ENCODE data around the gene LRRC31. TPM values are rescaled to one million over a fixed set of nuclear protein-coding genes. Genes with fewer than 3 reads are reported as not detected.

LRRC31 gene
- total and polyA plus RNA-seq, 2 experiments from 2014 or later, result not detected

DNA sequence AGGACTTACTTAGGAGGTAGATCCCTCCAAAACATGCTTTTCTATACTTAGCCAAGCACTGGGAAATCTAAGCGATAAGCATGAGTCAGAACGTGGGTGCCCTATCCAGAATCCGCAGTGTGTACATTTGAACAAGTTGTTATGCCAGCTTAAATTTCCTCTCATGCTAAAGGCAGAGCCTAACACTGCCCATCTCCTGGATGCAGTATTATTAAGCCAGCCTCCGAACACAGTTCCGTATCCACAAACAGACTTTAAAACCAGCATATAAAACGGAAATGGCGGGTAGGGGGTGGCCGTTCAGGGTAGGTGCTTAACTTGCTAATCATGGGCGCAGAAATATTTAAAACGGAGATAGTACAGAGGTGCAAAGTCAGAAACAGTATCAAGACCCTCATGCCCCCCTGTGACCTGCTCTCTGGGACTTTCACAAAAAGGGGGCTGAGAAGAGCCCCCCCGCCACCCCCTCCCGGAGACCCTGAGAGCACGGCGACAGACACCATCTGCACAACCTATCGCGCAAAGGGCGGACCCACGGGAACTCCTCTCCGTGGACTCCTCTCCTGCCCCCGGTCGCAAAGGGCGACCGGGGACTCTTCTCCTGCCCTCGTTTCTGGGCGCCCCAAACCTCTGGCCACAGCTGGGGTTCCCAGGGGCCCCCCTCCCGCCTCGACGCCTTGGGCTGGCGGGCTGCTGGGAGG lies 58.0 kb downstream of the LRRC31 start:
- Histone ChIP-seq H3K4me2 (peak overlapping the region; percentile 96), H3K27me3 (ENCODE audit: insufficient read depth) (peaks cover 12% of the 10 kb centered on the region; the same call in 1 of the 2 replicates), H3K36me3 (ENCODE audit: insufficient read depth) (no peaks in the 10 kb centered on the region), H3K27ac (ENCODE audit: low read depth) (no peak overlapping the region), H3K79me2 (replicated peaks; ENCODE audit: insufficient read depth) (no peaks in the 10 kb centered on the region), H2AFZ (peak overlapping the region; percentile 98), H3F3A (replicated peaks; ENCODE audit: low read depth) (no peaks in the 10 kb centered on the region), H3K4me3 (peak overlapping the region; percentile 81), H4K20me1 (replicated peaks; ENCODE audit: insufficient read depth) (no peaks in the 10 kb centered on the region), H3K9me2 (ENCODE audit: insufficient read depth) (no peaks in the 10 kb centered on the region), H3K4me1 (ENCODE audit: insufficient read depth) (peaks cover 20% of the 10 kb centered on the region)
- Mint-ChIP-seq H3K4me3 (peak overlapping the region; percentile 78), H3K27me3 (ENCODE audit: insufficient read depth, low read depth, poor library complexity) (peaks cover 18% of the 10 kb centered on the region), H3K27ac (no peak overlapping the region), H3K36me3 (ENCODE audit: low read depth) (no peaks in the 10 kb centered on the region), H3K9me3 (peaks cover 13% of the 10 kb centered on the region; the same call in 2 of the 3 replicates), H3K4me1 (peaks cover 25% of the 10 kb centered on the region)
- ATAC-seq (no peak; the same call in 2 of the 3 replicates), DNase-seq (ENCODE audit: low spot score) (peak; percentile 6)
- TF ChIP-seq, protein P1, sequence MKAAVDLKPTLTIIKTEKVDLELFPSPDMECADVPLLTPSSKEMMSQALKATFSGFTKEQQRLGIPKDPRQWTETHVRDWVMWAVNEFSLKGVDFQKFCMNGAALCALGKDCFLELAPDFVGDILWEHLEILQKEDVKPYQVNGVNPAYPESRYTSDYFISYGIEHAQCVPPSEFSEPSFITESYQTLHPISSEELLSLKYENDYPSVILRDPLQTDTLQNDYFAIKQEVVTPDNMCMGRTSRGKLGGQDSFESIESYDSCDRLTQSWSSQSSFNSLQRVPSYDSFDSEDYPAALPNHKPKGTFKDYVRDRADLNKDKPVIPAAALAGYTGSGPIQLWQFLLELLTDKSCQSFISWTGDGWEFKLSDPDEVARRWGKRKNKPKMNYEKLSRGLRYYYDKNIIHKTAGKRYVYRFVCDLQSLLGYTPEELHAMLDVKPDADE (IDR thresholded peaks at IDR 0.05), result no peak
- TF ChIP-seq, protein P2, sequence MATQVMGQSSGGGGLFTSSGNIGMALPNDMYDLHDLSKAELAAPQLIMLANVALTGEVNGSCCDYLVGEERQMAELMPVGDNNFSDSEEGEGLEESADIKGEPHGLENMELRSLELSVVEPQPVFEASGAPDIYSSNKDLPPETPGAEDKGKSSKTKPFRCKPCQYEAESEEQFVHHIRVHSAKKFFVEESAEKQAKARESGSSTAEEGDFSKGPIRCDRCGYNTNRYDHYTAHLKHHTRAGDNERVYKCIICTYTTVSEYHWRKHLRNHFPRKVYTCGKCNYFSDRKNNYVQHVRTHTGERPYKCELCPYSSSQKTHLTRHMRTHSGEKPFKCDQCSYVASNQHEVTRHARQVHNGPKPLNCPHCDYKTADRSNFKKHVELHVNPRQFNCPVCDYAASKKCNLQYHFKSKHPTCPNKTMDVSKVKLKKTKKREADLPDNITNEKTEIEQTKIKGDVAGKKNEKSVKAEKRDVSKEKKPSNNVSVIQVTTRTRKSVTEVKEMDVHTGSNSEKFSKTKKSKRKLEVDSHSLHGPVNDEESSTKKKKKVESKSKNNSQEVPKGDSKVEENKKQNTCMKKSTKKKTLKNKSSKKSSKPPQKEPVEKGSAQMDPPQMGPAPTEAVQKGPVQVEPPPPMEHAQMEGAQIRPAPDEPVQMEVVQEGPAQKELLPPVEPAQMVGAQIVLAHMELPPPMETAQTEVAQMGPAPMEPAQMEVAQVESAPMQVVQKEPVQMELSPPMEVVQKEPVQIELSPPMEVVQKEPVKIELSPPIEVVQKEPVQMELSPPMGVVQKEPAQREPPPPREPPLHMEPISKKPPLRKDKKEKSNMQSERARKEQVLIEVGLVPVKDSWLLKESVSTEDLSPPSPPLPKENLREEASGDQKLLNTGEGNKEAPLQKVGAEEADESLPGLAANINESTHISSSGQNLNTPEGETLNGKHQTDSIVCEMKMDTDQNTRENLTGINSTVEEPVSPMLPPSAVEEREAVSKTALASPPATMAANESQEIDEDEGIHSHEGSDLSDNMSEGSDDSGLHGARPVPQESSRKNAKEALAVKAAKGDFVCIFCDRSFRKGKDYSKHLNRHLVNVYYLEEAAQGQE (IDR thresholded peaks at IDR 0.05; ENCODE audit: unreplicated experiment), result no peak
- no peak for TF ChIP-seq CREB1 (CRISPR knock-in tag; IDR thresholded peaks at IDR 0.05; ENCODE audit: low read depth)
- TF ChIP-seq NANOG (IDR thresholded peaks at IDR 0.05; ENCODE audit: borderline replicate concordance), result no peak
- TF ChIP-seq, protein P3, sequence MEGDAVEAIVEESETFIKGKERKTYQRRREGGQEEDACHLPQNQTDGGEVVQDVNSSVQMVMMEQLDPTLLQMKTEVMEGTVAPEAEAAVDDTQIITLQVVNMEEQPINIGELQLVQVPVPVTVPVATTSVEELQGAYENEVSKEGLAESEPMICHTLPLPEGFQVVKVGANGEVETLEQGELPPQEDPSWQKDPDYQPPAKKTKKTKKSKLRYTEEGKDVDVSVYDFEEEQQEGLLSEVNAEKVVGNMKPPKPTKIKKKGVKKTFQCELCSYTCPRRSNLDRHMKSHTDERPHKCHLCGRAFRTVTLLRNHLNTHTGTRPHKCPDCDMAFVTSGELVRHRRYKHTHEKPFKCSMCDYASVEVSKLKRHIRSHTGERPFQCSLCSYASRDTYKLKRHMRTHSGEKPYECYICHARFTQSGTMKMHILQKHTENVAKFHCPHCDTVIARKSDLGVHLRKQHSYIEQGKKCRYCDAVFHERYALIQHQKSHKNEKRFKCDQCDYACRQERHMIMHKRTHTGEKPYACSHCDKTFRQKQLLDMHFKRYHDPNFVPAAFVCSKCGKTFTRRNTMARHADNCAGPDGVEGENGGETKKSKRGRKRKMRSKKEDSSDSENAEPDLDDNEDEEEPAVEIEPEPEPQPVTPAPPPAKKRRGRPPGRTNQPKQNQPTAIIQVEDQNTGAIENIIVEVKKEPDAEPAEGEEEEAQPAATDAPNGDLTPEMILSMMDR (conservative IDR thresholded peaks at IDR 0.05; ENCODE audit: low read depth in 2 of 2), result no peak
- TF ChIP-seq, protein P4, sequence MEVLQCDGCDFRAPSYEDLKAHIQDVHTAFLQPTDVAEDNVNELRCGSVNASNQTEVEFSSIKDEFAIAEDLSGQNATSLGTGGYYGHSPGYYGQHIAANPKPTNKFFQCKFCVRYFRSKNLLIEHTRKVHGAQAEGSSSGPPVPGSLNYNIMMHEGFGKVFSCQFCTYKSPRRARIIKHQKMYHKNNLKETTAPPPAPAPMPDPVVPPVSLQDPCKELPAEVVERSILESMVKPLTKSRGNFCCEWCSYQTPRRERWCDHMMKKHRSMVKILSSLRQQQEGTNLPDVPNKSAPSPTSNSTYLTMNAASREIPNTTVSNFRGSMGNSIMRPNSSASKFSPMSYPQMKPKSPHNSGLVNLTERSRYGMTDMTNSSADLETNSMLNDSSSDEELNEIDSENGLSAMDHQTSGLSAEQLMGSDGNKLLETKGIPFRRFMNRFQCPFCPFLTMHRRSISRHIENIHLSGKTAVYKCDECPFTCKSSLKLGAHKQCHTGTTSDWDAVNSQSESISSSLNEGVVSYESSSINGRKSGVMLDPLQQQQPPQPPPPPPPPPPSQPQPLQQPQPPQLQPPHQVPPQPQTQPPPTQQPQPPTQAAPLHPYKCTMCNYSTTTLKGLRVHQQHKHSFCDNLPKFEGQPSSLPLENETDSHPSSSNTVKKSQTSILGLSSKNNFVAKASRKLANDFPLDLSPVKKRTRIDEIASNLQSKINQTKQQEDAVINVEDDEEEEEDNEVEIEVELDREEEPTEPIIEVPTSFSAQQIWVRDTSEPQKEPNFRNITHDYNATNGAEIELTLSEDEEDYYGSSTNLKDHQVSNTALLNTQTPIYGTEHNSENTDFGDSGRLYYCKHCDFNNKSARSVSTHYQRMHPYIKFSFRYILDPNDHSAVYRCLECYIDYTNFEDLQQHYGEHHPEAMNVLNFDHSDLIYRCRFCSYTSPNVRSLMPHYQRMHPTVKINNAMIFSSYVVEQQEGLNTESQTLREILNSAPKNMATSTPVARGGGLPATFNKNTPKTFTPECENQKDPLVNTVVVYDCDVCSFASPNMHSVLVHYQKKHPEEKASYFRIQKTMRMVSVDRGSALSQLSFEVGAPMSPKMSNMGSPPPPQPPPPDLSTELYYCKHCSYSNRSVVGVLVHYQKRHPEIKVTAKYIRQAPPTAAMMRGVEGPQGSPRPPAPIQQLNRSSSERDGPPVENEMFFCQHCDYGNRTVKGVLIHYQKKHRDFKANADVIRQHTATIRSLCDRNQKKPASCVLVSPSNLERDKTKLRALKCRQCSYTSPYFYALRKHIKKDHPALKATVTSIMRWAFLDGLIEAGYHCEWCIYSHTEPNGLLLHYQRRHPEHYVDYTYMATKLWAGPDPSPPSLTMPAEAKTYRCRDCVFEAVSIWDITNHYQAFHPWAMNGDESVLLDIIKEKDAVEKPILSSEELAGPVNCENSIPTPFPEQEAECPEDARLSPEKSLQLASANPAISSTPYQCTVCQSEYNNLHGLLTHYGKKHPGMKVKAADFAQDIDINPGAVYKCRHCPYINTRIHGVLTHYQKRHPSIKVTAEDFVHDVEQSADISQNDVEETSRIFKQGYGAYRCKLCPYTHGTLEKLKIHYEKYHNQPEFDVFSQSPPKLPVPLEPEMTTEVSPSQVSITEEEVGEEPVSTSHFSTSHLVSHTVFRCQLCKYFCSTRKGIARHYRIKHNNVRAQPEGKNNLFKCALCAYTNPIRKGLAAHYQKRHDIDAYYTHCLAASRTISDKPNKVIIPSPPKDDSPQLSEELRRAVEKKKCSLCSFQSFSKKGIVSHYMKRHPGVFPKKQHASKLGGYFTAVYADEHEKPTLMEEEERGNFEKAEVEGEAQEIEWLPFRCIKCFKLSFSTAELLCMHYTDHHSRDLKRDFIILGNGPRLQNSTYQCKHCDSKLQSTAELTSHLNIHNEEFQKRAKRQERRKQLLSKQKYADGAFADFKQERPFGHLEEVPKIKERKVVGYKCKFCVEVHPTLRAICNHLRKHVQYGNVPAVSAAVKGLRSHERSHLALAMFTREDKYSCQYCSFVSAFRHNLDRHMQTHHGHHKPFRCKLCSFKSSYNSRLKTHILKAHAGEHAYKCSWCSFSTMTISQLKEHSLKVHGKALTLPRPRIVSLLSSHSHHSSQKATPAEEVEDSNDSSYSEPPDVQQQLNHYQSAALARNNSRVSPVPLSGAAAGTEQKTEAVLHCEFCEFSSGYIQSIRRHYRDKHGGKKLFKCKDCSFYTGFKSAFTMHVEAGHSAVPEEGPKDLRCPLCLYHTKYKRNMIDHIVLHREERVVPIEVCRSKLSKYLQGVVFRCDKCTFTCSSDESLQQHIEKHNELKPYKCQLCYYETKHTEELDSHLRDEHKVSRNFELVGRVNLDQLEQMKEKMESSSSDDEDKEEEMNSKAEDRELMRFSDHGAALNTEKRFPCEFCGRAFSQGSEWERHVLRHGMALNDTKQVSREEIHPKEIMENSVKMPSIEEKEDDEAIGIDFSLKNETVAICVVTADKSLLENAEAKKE (CRISPR knock-in tag; IDR thresholded peaks at IDR 0.05), result no peak
- no peak for TF ChIP-seq POLR2AphosphoS5 (IDR thresholded peaks at IDR 0.05; ENCODE audit: low read depth)
- no peak for TF ChIP-seq JUNB (IDR thresholded peaks at IDR 0.05; ENCODE audit: unreplicated experiment)
- TF ChIP-seq ZNF114 (CRISPR knock-in tag; IDR thresholded peaks at IDR 0.05), result no peak
